GM18511 (cell line): ENCODE measurements around the gene STK11IP.
A peak's percentile ranks its signal among the peaks of the same experiment; 100 is the strongest.

ENCODE experiments used
- ATAC-seq: cut with Tn5 transposase; IDR thresholded peaks from one replicate; pipeline ENCODE4 v1.9.1; 2021; ENCODE audit warnings: mild to moderate bottlenecking, moderate library complexity; ENCODE audit not compliant: unreplicated experiment

Gene STK11IP

GRCh38 chr2:219631406-219631891 lies 33.8 kb downstream of the STK11IP start:
- ATAC-seq: no peak

GRCh38 chr2:219631904-219632759 lies 34.5 kb downstream of the STK11IP start:
- ATAC-seq: no peak

GRCh38 chr2:219632760-219633105 lies 35.1 kb downstream of the STK11IP start:
- ATAC-seq: no peak

- ATAC-seq: no peak
Observed at GRCh38 chr2:219633276-219634065, 35.8 kb downstream of the STK11IP start.

GRCh38 chr2:219634171-219634940 lies 36.7 kb downstream of the STK11IP start:
- no peak for ATAC-seq

- no peak for ATAC-seq
Observed at GRCh38 chr2:219634951-219635751, 37.5 kb downstream of the STK11IP start.

GRCh38 chr2:219636144-219636915 lies 38.7 kb downstream of the STK11IP start:
- no peak for ATAC-seq

- no peak for ATAC-seq
Observed at GRCh38 chr2:219636941-219637841, 39.5 kb downstream of the STK11IP start.

- ATAC-seq: no peak
Observed at GRCh38 chr2:219637842-219638185, 40.2 kb downstream of the STK11IP start.

- ATAC-seq: no peak
Observed at GRCh38 chr2:219638217-219638947, 40.7 kb downstream of the STK11IP start.

- ATAC-seq: no peak
Observed at GRCh38 chr2:219638948-219639755, 41.5 kb downstream of the STK11IP start.

GRCh38 chr2:219641390-219642068 lies 43.9 kb downstream of the STK11IP start:
- no peak for ATAC-seq

GRCh38 chr2:219642069-219642454 lies 44.4 kb downstream of the STK11IP start:
- no peak for ATAC-seq

GRCh38 chr2:219642465-219643083 lies 44.9 kb downstream of the STK11IP start:
- peak; percentile 97 for ATAC-seq

GRCh38 chr2:219643084-219643473 lies 45.4 kb downstream of the STK11IP start:
- ATAC-seq: no peak

GRCh38 chr2:219643788-219644398 lies 46.2 kb downstream of the STK11IP start:
- ATAC-seq: no peak
